Loucy (cell line): ENCODE results near the gene NAA35.

Experiments used
- H2AFZ ChIP-seq: fragments of 200-600 bp; sonication (generic); 2 replicates; pipeline ENCODE4 v1.6.0; 2016; ENCODE audit warnings: antibody characterized with exemption, mild to moderate bottlenecking, low read length, moderate library complexity
- H3F3A ChIP-seq: fragments of 200-600 bp; 2 replicates; pipeline ENCODE4 v1.6.0; 2016; ENCODE audit warnings: antibody characterized with exemption, low read depth, mild to moderate bottlenecking
- H3K27me3 ChIP-seq: fragments of 200-600 bp; sonication (generic); 2 replicates; pipeline ENCODE4 v1.6.1; 2014; ENCODE audit warnings: low read length, mild to moderate bottlenecking; ENCODE audit not compliant: insufficient read depth, poor library complexity, severe bottlenecking
- H3K36me3 ChIP-seq: fragments of 200-600 bp; sonication (generic); 2 replicates; pipeline ENCODE4 v1.6.1; 2016; ENCODE audit warnings: low read length; ENCODE audit not compliant: insufficient read depth
- H3K4me1 ChIP-seq: fragments of 200-600 bp; sonication (generic); 2 replicates; pipeline ENCODE4 v1.5.1; 2014; ENCODE audit warnings: low read length, mild to moderate bottlenecking; ENCODE audit not compliant: insufficient read depth, poor library complexity, severe bottlenecking
- H3K4me2 ChIP-seq: fragments of 200-600 bp; sonication (generic); 2 replicates; pipeline ENCODE4 v1.6.0; 2014; ENCODE audit warnings: antibody characterized with exemption, low read length, low read depth, mild to moderate bottlenecking; ENCODE audit not compliant: poor library complexity, severe bottlenecking
- H3K4me3 ChIP-seq: fragments of 200-600 bp; sonication (generic); 2 replicates; pipeline ENCODE4 v1.5.1; 2014; ENCODE audit warnings: low read length, mild to moderate bottlenecking, mixed read lengths; ENCODE audit not compliant: poor library complexity, severe bottlenecking
- H3K79me2 ChIP-seq: fragments of 200-600 bp; sonication (generic); 2 replicates; pipeline ENCODE4 v1.6.1; 2014; ENCODE audit warnings: low read length; ENCODE audit not compliant: insufficient read depth
- H3K9ac ChIP-seq: fragments of 200-600 bp; sonication (generic); 2 replicates; pipeline ENCODE4 v1.6.0; 2014; ENCODE audit warnings: mild to moderate bottlenecking, low read depth, low read length, moderate library complexity; ENCODE audit not compliant: poor library complexity, severe bottlenecking
- H3K9me2 ChIP-seq: fragments of 200-600 bp; sonication (generic); replicated peaks from 2 replicates; pipeline ENCODE4 v1.6.1; 2016; ENCODE audit warnings: low read depth, low read length, mixed read lengths
- H3K9me3 ChIP-seq: fragments of 200-600 bp; sonication (generic); 2 replicates; pipeline ENCODE4 v1.6.1; 2014; ENCODE audit warnings: mild to moderate bottlenecking, antibody characterized with exemption, low read length, low read depth; ENCODE audit not compliant: insufficient read depth
- H4K20me1 ChIP-seq: fragments of 200-600 bp; sonication (generic); 2 replicates; pipeline ENCODE4 v1.6.0; 2014; ENCODE audit warnings: antibody characterized with exemption, low read length, mild to moderate bottlenecking; ENCODE audit not compliant: insufficient read depth, poor library complexity, severe bottlenecking
- CTCF ChIP-seq: fragments of 200-600 bp; sonication (generic); conservative IDR thresholded peaks from 2 replicates; pipeline ENCODE4 v1.5.1; 2014; ENCODE audit warnings: mild to moderate bottlenecking, antibody characterized with exemption, low read length
- EZH2phosphoT487 ChIP-seq: fragments of 200-600 bp; IDR thresholded peaks from 2 replicates; pipeline ENCODE4 v1.6.1; 2018; ENCODE audit warnings: antibody characterized with exemption, mild to moderate bottlenecking, moderate library complexity, borderline replicate concordance

NAA35 gene

GRCh38 chr9:85964949-85965348, 24.0 kb downstream of the NAA35 start:
- no peaks in the 10 kb centered on the region for H3K79me2 ChIP-seq
- H3K4me2 ChIP-seq, result no peak overlapping the region
- H3K9me2 ChIP-seq, result no peaks in the 10 kb centered on the region
- H3K27me3 ChIP-seq, result no peaks in the 10 kb centered on the region
- H3K36me3 ChIP-seq, result peaks cover 74% of the 10 kb centered on the region
- H3K4me3 ChIP-seq, result no peak overlapping the region
- no peak overlapping the region for H2AFZ ChIP-seq
- H3K9me3 ChIP-seq, result no peaks in the 10 kb centered on the region
- no peak for TF ChIP-seq EZH2phosphoT487
- no peak for TF ChIP-seq CTCF
- no peaks in the 10 kb centered on the region for H3K4me1 ChIP-seq
- H4K20me1 ChIP-seq, result no peaks in the 10 kb centered on the region
- H3F3A ChIP-seq, result no peaks in the 10 kb centered on the region
- no peak overlapping the region for H3K9ac ChIP-seq

GRCh38 chr9:85969727-85970126, 28.8 kb downstream of the NAA35 start:
- Histone ChIP-seq H3K4me2 (no peak overlapping the region), H3F3A (no peaks in the 10 kb centered on the region), H3K9me3 (no peaks in the 10 kb centered on the region), H3K9ac (no peak overlapping the region), H4K20me1 (no peaks in the 10 kb centered on the region), H3K9me2 (no peaks in the 10 kb centered on the region), H3K4me3 (no peak overlapping the region), H3K79me2 (no peaks in the 10 kb centered on the region), H3K27me3 (no peaks in the 10 kb centered on the region), H3K36me3 (peaks cover 59% of the 10 kb centered on the region; the same call in 1 of the 2 replicates), H2AFZ (no peak overlapping the region), H3K4me1 (no peaks in the 10 kb centered on the region)
- no peak for TF ChIP-seq CTCF
- no peak for TF ChIP-seq EZH2phosphoT487

- Histone ChIP-seq H4K20me1 (no peaks in the 10 kb centered on the region), H3K36me3 (peaks cover 60% of the 10 kb centered on the region; the same call in 1 of the 2 replicates), H2AFZ (no peak overlapping the region), H3K4me3 (no peak overlapping the region), H3K4me2 (no peak overlapping the region), H3K9ac (no peak overlapping the region), H3K79me2 (no peaks in the 10 kb centered on the region), H3K27me3 (no peaks in the 10 kb centered on the region), H3K4me1 (no peaks in the 10 kb centered on the region), H3F3A (no peaks in the 10 kb centered on the region), H3K9me3 (no peaks in the 10 kb centered on the region), H3K9me2 (no peaks in the 10 kb centered on the region)
- TF ChIP-seq CTCF (no peak), EZH2phosphoT487 (no peak)
Observed at GRCh38 chr9:85971731-85972130, 30.8 kb downstream of the NAA35 start.
